Osteocyte (in vitro differentiated cells): ENCODE measurements around the gene C1orf216. TPM values are rescaled to one million over a fixed set of nuclear protein-coding genes. Genes with fewer than 3 reads are reported as not detected.

Experiments
- DNase-seq: peaks from one replicate; pipeline ENCODE4 v3.0.0; 2021; ENCODE audit warnings: mixed read lengths; ENCODE audit not compliant: unreplicated experiment; ENCODE audit errors: extremely low spot score
- H3K27ac Mint-ChIP-seq: one replicate; pipeline ENCODE4 v1.8.0; 2021; ENCODE audit warnings: mild to moderate bottlenecking, mixed read lengths; ENCODE audit not compliant: unreplicated experiment
- H3K27me3 Mint-ChIP-seq: one replicate; pipeline ENCODE4 v1.8.0; 2021; ENCODE audit warnings: mixed read lengths; ENCODE audit not compliant: unreplicated experiment
- H3K36me3 Mint-ChIP-seq: one replicate; pipeline ENCODE4 v1.8.0; 2021; ENCODE audit warnings: mixed read lengths; ENCODE audit not compliant: unreplicated experiment
- H3K4me1 Mint-ChIP-seq: one replicate; pipeline ENCODE4 v1.8.0; 2021; ENCODE audit warnings: mixed read lengths; ENCODE audit not compliant: unreplicated experiment
- H3K4me3 Mint-ChIP-seq: one replicate; pipeline ENCODE4 v1.8.0; 2021; ENCODE audit warnings: mild to moderate bottlenecking, moderate library complexity, mixed read lengths; ENCODE audit not compliant: unreplicated experiment
- H3K9me3 Mint-ChIP-seq: one replicate; pipeline ENCODE4 v1.8.0; 2021; ENCODE audit warnings: mixed read lengths; ENCODE audit not compliant: unreplicated experiment
- CTCF ChIP-seq: fragments of 200-600 bp; sonication (generic); IDR thresholded peaks from 2 replicates; pipeline ENCODE4 v1.5.0; 2021; ENCODE audit warnings: antibody characterized with exemption, mild to moderate bottlenecking, moderate library complexity
- long read RNA-seq: library from polyadenylated mRNA; unstranded; transcript quantifications from one replicate; pipeline ENCODE4 v2.0.0, GENCODE V29; 2021
- total RNA-seq: library from RNA; stranded (reverse); gene quantifications from 2 replicates; pipeline ENCODE4 v1.2.1, GENCODE V29; 2021

The C1orf216 gene
- total RNA-seq = 18.8 TPM in 2 replicates
- long read RNA-seq, transcript C1orf216-201 (2 exons, 3,218 nt) = major isoform, 26 of 36 reads
- long read RNA-seq, partial matches to known transcripts = 0 of 36 reads
- long read RNA-seq, other reads (novel, unspliced or antisense) = 10 of 36 reads

- H3K27ac Mint-ChIP-seq = peak within 1 kb of the TSS; percentile 89
- peak within 1 kb of the TSS; percentile 85 for H3K4me3 Mint-ChIP-seq
- TF ChIP-seq CTCF = no peak
- H3K36me3 Mint-ChIP-seq = peaks cover 10% of the 10 kb centered on the region
- peak; percentile 89 for DNase-seq
- H3K4me1 Mint-ChIP-seq = peaks cover 30% of the 10 kb centered on the region
- H3K9me3 Mint-ChIP-seq = no peaks in the 10 kb centered on the region
- H3K27me3 Mint-ChIP-seq = no peaks in the 10 kb centered on the region
These were observed at the start of gene C1orf216 for GRCh38 chr1:35718492-35719336. C1orf216 (minus strand) TSS chr1:35718884; CDS start chr1:35716321, 2,563 bp downstream.

GRCh38 chr1:35764283-35764682, 45.6 kb upstream of the C1orf216 start:
- H3K9me3 Mint-ChIP-seq = no peaks in the 10 kb centered on the region
- H3K27ac Mint-ChIP-seq = peak overlapping the region; percentile 19
- no peak for TF ChIP-seq CTCF
- H3K4me1 Mint-ChIP-seq = peaks cover 19% of the 10 kb centered on the region
- peaks cover 5% of the 10 kb centered on the region for H3K36me3 Mint-ChIP-seq
- no peak for DNase-seq
- peak overlapping the region; percentile 7 for H3K4me3 Mint-ChIP-seq
- H3K27me3 Mint-ChIP-seq = no peaks in the 10 kb centered on the region

GRCh38 chr1:35763201-35763600, 44.5 kb upstream of the C1orf216 start:
- TF ChIP-seq CTCF = no peak
- no peak overlapping the region for H3K4me3 Mint-ChIP-seq
- peaks cover 12% of the 10 kb centered on the region for H3K4me1 Mint-ChIP-seq
- H3K36me3 Mint-ChIP-seq = peaks cover 5% of the 10 kb centered on the region
- no peak overlapping the region for H3K27ac Mint-ChIP-seq
- DNase-seq = no peak
- no peaks in the 10 kb centered on the region for H3K9me3 Mint-ChIP-seq
- no peaks in the 10 kb centered on the region for H3K27me3 Mint-ChIP-seq

GRCh38 chr1:35762141-35762540, 43.5 kb upstream of the C1orf216 start:
- peaks cover 12% of the 10 kb centered on the region for H3K4me1 Mint-ChIP-seq
- TF ChIP-seq CTCF = no peak
- no peak overlapping the region for H3K4me3 Mint-ChIP-seq
- no peaks in the 10 kb centered on the region for H3K9me3 Mint-ChIP-seq
- H3K36me3 Mint-ChIP-seq = peaks cover 5% of the 10 kb centered on the region
- DNase-seq = no peak
- no peaks in the 10 kb centered on the region for H3K27me3 Mint-ChIP-seq
- no peak overlapping the region for H3K27ac Mint-ChIP-seq

- H3K9me3 Mint-ChIP-seq = no peaks in the 10 kb centered on the region
- no peak for DNase-seq
- H3K27me3 Mint-ChIP-seq = no peaks in the 10 kb centered on the region
- no peaks in the 10 kb centered on the region for H3K4me1 Mint-ChIP-seq
- peaks cover 7% of the 10 kb centered on the region for H3K36me3 Mint-ChIP-seq
- TF ChIP-seq CTCF = no peak
- no peak overlapping the region for H3K27ac Mint-ChIP-seq
- H3K4me3 Mint-ChIP-seq = no peak overlapping the region
These were observed 37.4 kb upstream of the C1orf216 start for GRCh38 chr1:35756064-35756463.
